OCI-LY3 (cell line): ENCODE data around the gene PLK1.

Source experiments
- H2AFZ ChIP-seq: fragments of 200-600, 300-600 bp; shearing (Covaris generic); 2 replicates; pipeline ENCODE4 v1.6.0; 2014; ENCODE audit warnings: antibody characterized with exemption, low read depth, low read length
- H3K27ac ChIP-seq: fragments of 200-600, 300-600 bp; sonication (generic); 2 replicates; pipeline ENCODE4 v1.5.1; 2014; ENCODE audit warnings: mild to moderate bottlenecking, low read length, moderate library complexity, mixed read lengths
- H3K27me3 ChIP-seq: fragments of 200-600, 300-600 bp; sonication (generic); 2 replicates; pipeline ENCODE4 v1.6.1; 2014; ENCODE audit warnings: low read depth, low read length, mixed read lengths
- H3K36me3 ChIP-seq: fragments of 200-600, 300-600 bp; sonication (generic); replicated peaks from 2 replicates; pipeline ENCODE3; 2014; ENCODE audit warnings: low read depth, low read length, mixed read lengths
- H3K4me1 ChIP-seq: fragments of 300-600, 200-600 bp; sonication (generic); 2 replicates; pipeline ENCODE4 v1.6.1; 2014; ENCODE audit warnings: low read length, mixed read lengths
- H3K4me2 ChIP-seq: fragments of 200-600, 300-600 bp; sonication (generic); 2 replicates; pipeline ENCODE4 v1.6.1; 2014; ENCODE audit warnings: low read length, mixed read lengths
- H3K4me3 ChIP-seq: fragments of 300-600, 200-600 bp; sonication (generic); 2 replicates; pipeline ENCODE4 v1.5.1; 2014; ENCODE audit warnings: antibody characterized with exemption, mild to moderate bottlenecking, low read length, moderate library complexity
- H3K79me2 ChIP-seq: fragments of 300-600, 200-600 bp; shearing (Covaris generic); 2 replicates; pipeline ENCODE4 v1.6.1; 2014; ENCODE audit warnings: mild to moderate bottlenecking, low read length, mixed read lengths
- H3K9ac ChIP-seq: fragments of 300-600, 200-600 bp; shearing (Covaris generic); 2 replicates; pipeline ENCODE4 v1.6.0; 2014; ENCODE audit warnings: mild to moderate bottlenecking, low read length, moderate library complexity
- H3K9me3 ChIP-seq: fragments of 200-600, 300-600 bp; shearing (Covaris generic); 2 replicates; pipeline ENCODE4 v1.6.1; 2014; ENCODE audit warnings: low read length, mixed read lengths; ENCODE audit not compliant: insufficient read depth
- H4K20me1 ChIP-seq: fragments of 200-600, 300-600 bp; sonication (generic); 2 replicates; pipeline ENCODE4 v1.6.1; 2016; ENCODE audit warnings: low read length, mixed read lengths; ENCODE audit not compliant: insufficient read depth
- EZH2phosphoT487 ChIP-seq: fragments of 200-600 bp; shearing (Covaris generic); IDR thresholded peaks from 2 replicates; pipeline ENCODE4 v1.6.1; 2018; ENCODE audit warnings: antibody characterized with exemption, mixed run types, low read depth
- TF ChIP-seq, protein P1 (sequence below): fragments of 200-600, 300-600 bp; sonication (generic); IDR thresholded peaks from 2 replicates; pipeline ENCODE4 v1.5.1; 2014; ENCODE audit warnings: antibody characterized with exemption, low read length, low read depth

The PLK1 gene

GRCh38 chr16:23673971-23674614 lies 4.6 kb upstream of the PLK1 start:
- TF ChIP-seq EZH2phosphoT487: no peak
- TF ChIP-seq, protein P1, sequence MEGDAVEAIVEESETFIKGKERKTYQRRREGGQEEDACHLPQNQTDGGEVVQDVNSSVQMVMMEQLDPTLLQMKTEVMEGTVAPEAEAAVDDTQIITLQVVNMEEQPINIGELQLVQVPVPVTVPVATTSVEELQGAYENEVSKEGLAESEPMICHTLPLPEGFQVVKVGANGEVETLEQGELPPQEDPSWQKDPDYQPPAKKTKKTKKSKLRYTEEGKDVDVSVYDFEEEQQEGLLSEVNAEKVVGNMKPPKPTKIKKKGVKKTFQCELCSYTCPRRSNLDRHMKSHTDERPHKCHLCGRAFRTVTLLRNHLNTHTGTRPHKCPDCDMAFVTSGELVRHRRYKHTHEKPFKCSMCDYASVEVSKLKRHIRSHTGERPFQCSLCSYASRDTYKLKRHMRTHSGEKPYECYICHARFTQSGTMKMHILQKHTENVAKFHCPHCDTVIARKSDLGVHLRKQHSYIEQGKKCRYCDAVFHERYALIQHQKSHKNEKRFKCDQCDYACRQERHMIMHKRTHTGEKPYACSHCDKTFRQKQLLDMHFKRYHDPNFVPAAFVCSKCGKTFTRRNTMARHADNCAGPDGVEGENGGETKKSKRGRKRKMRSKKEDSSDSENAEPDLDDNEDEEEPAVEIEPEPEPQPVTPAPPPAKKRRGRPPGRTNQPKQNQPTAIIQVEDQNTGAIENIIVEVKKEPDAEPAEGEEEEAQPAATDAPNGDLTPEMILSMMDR: no peak
- Histone ChIP-seq H3K4me1 (peaks cover 40% of the 10 kb centered on the region), H3K4me2 (no peak overlapping the region), H3K4me3 (no peak overlapping the region), H3K27me3 (peaks cover 15% of the 10 kb centered on the region), H2AFZ (no peak overlapping the region), H3K36me3 (peaks cover 48% of the 10 kb centered on the region), H3K79me2 (peaks cover 14% of the 10 kb centered on the region), H3K9ac (no peak overlapping the region), H3K9me3 (no peaks in the 10 kb centered on the region), H3K27ac (no peak overlapping the region), H4K20me1 (peaks cover 32% of the 10 kb centered on the region)

DNA sequence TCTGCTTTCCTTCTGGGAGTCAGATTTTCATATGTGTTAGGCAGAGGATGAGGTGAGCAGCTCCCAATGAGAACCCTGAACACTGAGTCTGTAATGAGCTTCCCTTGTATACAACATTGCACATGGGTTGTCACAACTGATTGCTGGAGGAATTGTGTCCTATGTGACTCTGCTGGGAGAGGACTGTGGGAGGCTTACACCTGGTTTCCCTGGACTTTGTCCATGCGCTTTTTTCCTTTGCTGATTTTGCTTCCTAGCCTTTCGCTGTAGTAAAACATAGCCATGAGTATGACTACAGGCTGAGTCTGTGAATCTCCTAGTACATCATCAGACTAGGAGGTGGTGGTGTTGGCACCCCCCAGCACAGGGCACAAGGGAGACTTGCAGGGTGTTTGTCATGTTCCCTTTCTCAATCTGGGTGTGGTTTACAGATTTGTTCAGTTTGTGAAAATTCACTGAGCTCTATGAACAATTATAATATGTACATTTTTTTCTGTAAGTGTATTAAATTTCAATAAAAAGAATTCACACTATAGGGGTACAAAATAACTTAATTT lies 1.7 kb upstream of the PLK1 start:
- TF ChIP-seq, protein P1: no peak
- no peak for TF ChIP-seq EZH2phosphoT487
- H3K27ac ChIP-seq: no peak overlapping the region
- peaks cover 5% of the 10 kb centered on the region; the same call in 1 of the 2 replicates for H3K27me3 ChIP-seq

DNA sequence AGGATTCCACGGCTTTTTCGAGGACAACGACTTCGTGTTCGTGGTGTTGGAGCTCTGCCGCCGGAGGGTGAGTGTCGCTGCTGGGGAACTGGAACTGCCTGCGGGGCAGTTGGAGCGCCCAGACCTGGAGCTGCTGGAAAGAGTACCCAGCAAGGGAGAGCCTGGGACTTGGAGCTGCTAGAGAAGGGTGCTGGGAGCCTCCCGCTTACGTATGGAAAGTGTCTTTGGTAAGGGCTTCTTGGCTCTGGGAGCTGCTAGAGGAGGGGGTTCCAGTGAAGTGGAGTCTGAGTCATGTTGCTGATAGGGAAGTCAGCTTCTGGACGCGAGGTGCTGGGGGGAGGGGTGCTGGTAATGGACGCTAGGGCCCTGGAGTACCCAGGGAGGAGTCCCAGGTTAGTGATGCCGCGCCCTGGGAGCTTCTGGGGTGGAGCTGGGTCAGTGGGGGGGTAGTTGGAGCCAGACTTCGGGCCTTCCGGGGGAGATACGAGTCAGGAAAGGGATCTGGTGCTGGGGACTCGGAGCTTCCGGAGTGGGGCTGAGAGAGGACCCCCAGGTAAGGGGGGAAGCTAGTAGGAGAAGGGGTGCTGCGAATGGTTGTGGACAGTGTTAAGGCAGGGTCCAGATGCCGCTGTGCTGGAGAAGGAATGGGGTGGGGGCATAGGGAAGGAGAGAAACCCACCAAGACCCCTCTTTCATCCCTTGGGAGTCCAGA lies 741 bp downstream of the PLK1 start:
- H3K9ac ChIP-seq: peak overlapping the region; percentile 88
- peaks cover 17% of the 10 kb centered on the region for H3K4me1 ChIP-seq
- H3K36me3 ChIP-seq: peaks cover 52% of the 10 kb centered on the region
- TF ChIP-seq, protein P1: no peak
- TF ChIP-seq EZH2phosphoT487: no peak
- H3K27me3 ChIP-seq: no peaks in the 10 kb centered on the region
- peaks cover 38% of the 10 kb centered on the region for H4K20me1 ChIP-seq
- peaks cover 48% of the 10 kb centered on the region for H3K79me2 ChIP-seq
- H3K4me2 ChIP-seq: peak overlapping the region; percentile 96
- no peaks in the 10 kb centered on the region for H3K9me3 ChIP-seq
- H2AFZ ChIP-seq: no peak overlapping the region
- H3K4me3 ChIP-seq: peak overlapping the region; percentile 87
- peak overlapping the region; percentile 58 for H3K27ac ChIP-seq

More for the DNA sequence above, 1.7 kb upstream of the PLK1 start:
- H3K4me2 ChIP-seq: no peak overlapping the region
- H3K9me3 ChIP-seq: no peaks in the 10 kb centered on the region
- H3K4me3 ChIP-seq: no peak overlapping the region
- H3K4me1 ChIP-seq: peaks cover 25% of the 10 kb centered on the region
- H3K79me2 ChIP-seq: peaks cover 33% of the 10 kb centered on the region
- H2AFZ ChIP-seq: no peak overlapping the region
- peaks cover 31% of the 10 kb centered on the region for H4K20me1 ChIP-seq
- H3K9ac ChIP-seq: no peak overlapping the region
- H3K36me3 ChIP-seq: peaks cover 52% of the 10 kb centered on the region

DNA sequence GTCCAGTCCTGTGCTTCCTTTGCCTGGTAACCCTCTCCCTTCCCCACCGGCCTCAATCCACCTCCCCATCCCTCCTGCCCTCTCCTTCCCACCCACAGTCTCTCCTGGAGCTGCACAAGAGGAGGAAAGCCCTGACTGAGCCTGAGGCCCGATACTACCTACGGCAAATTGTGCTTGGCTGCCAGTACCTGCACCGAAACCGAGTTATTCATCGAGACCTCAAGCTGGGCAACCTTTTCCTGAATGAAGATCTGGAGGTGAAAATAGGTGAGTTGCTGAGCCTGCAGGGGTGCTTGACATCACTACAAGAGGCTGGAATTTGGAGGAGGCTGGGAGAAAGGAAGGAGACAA lies 1.3 kb downstream of the PLK1 start:
- Histone ChIP-seq H4K20me1 (peaks cover 38% of the 10 kb centered on the region), H3K27ac (peak overlapping the region; percentile 58), H3K79me2 (peaks cover 48% of the 10 kb centered on the region), H3K9me3 (no peaks in the 10 kb centered on the region), H3K4me1 (peaks cover 17% of the 10 kb centered on the region), H2AFZ (no peak overlapping the region), H3K4me3 (peak overlapping the region; percentile 87), H3K9ac (peak overlapping the region; percentile 88), H3K27me3 (no peaks in the 10 kb centered on the region), H3K4me2 (peak overlapping the region; percentile 96), H3K36me3 (peaks cover 48% of the 10 kb centered on the region)
- TF ChIP-seq EZH2phosphoT487: no peak
- TF ChIP-seq, protein P1: no peak
